CD4-positive, alpha-beta memory T cell (primary cell): ENCODE data around the gene SAMD11. TPM values are rescaled to one million over a fixed set of nuclear protein-coding genes. Genes with fewer than 3 reads are reported as not detected.

ENCODE experiments used
- CTCF ChIA-PET: fragments of 350-600 bp; sonication (Branson Sonifier 250); formaldehyde crosslinking; loops from one replicate; lab custom pipeline; 2021; ENCODE audit warnings: inconsistent platforms; ENCODE audit not compliant: partially characterized antibody; lab: Charles Lee
- POLR2A ChIA-PET: fragments of 350-600 bp; sonication (Branson Sonifier 250); formaldehyde crosslinking; loops from one replicate; lab custom pipeline; 2021; ENCODE audit not compliant: partially characterized antibody; lab: Charles Lee
- DNase-seq, 5 donors: peaks; one replicate each; pipeline versions ENCODE4 v3.0.0 to v3.0.0-alpha.2; 2020 to 2022; ENCODE audit warnings: mixed read lengths in 1 of 5
- H3K27ac ChIP-seq: one replicate; pipeline ENCODE4 v1.7.0; 2013; ENCODE audit warnings: low read depth, low read length
- H3K27me3 ChIP-seq: 2 replicates; pipeline ENCODE4 v1.7.0; 2013; ENCODE audit warnings: mild to moderate bottlenecking, low read length, moderate library complexity; ENCODE audit not compliant: insufficient read depth
- H3K36me3 ChIP-seq: 2 replicates; pipeline ENCODE4 v1.7.0; 2013; ENCODE audit warnings: mild to moderate bottlenecking, low read length, moderate library complexity; ENCODE audit not compliant: insufficient read depth
- H3K4me1 ChIP-seq: 2 replicates; pipeline ENCODE4 v1.7.0; 2013; ENCODE audit warnings: mild to moderate bottlenecking, low read length, moderate library complexity; ENCODE audit not compliant: insufficient read depth
- H3K4me3 ChIP-seq, 2 donors: one replicate each; pipeline ENCODE4 v1.7.0; 2013; ENCODE audit warnings: low read length in 2 of 2, mild to moderate bottlenecking in 1 of 2
- H3K9me3 ChIP-seq, 2 donors: one replicate each; pipeline ENCODE4 v1.7.0; 2013; ENCODE audit warnings: low read length in 2 of 2, control low read depth in 1 of 2; ENCODE audit not compliant: control insufficient read depth in 1 of 2
- H3K27ac Mint-ChIP-seq, 7 donors: one replicate each; pipeline ENCODE4 v1.8.0; 2020 to 2021; ENCODE audit warnings: mixed read lengths in 7 of 7, mild to moderate bottlenecking in 6 of 7, inconsistent platforms in 3 of 7, moderate library complexity in 3 of 7
- H3K27me3 Mint-ChIP-seq, 2 donors: one replicate each; pipeline ENCODE4 v1.8.0; 2020 to 2021; ENCODE audit warnings: mixed read lengths in 2 of 2
- H3K36me3 Mint-ChIP-seq, 2 donors: one replicate each; pipeline ENCODE4 v1.8.0; 2020 to 2021; ENCODE audit warnings: mixed read lengths in 2 of 2, inconsistent platforms in 1 of 2, mild to moderate bottlenecking in 1 of 2
- H3K4me1 Mint-ChIP-seq, 4 donors: one replicate each; pipeline ENCODE4 v1.8.0; 2020 to 2021; ENCODE audit warnings: mixed read lengths in 4 of 4, mild to moderate bottlenecking in 1 of 4
- H3K4me3 Mint-ChIP-seq, 8 donors: one replicate each; pipeline ENCODE4 v1.8.0; 2020 to 2021; ENCODE audit warnings: mixed read lengths in 8 of 8, mild to moderate bottlenecking in 7 of 8, moderate library complexity in 6 of 8, inconsistent platforms in 3 of 8
- H3K9me3 Mint-ChIP-seq, 8 donors: one replicate each; pipeline ENCODE4 v1.8.0; 2020 to 2021; ENCODE audit warnings: mixed read lengths in 8 of 8, mild to moderate bottlenecking in 5 of 8, inconsistent platforms in 3 of 8, moderate library complexity in 1 of 8
- intact Hi-C: fragments of 100-400 bp; cut with micrococcal nuclease; formaldehyde crosslinking; loops from one replicate; pipeline ENCODE4 v1.15.1; 2023
- polyA plus RNA-seq, 2 donors: library from polyadenylated mRNA; unstranded; fragments of 300-500 nt; fragmentation: Illumina TruSeq; gene quantifications; one replicate each; pipeline ENCODE4 v1.2.3, GENCODE V29; 2021
- total RNA-seq, 2 experiments: library from RNA; stranded (reverse); gene quantifications; one replicate each; pipeline ENCODE4 v1.2.3, GENCODE V29; 2021

The SAMD11 gene
- total and polyA plus RNA-seq, 4 experiments from 2014 or later, result 0.10 TPM; not detected in 3

DNA sequence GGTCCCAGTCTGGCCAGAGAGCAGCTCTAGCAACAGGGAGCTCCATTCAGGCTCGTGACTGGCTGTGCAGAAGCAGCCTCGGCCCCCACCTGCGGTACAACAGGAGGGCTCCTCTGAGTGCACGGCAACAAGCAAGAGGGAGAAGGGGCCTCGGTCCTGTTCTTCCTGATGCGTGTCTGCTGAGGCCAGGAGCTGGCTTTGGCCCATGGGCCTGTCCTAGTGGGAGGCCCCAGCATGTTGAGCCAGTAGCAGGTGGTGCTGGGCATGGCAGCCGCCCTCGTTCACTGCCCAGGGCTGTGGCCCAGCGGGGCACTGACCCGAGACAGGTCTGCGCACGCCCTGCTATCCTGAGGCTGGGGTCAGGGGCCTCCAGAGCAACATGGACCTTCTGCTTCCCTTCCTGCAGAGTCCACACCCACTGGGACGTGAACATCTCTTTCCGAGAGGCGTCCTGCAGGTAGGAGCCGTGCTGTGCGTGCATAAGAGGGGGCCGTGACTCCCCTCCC lies 7.0 kb downstream of the SAMD11 start:
- H3K4me3 ChIP-seq, result no peak overlapping the region
- H3K4me1 ChIP-seq, result peaks cover 4% of the 10 kb centered on the region
- H3K27ac Mint-ChIP-seq, result no peak overlapping the region
- no peak for DNase-seq
- H3K9me3 Mint-ChIP-seq, result no peaks in the 10 kb centered on the region
- ChIA-PET POLR2A (no interaction called here), CTCF (no interaction called here)
- H3K36me3 Mint-ChIP-seq, result no peaks in the 10 kb centered on the region
- peaks cover 12 to 24% of the 10 kb centered on the region in 2 donors for H3K27me3 Mint-ChIP-seq
- no peak overlapping the region for H3K27ac ChIP-seq
- H3K4me3 Mint-ChIP-seq, result no peak overlapping the region
- intact Hi-C loops, result no loop called here
- H3K36me3 ChIP-seq, result no peaks in the 10 kb centered on the region
- H3K4me1 Mint-ChIP-seq, result peaks cover 2 to 7% (median 4%) of the 10 kb centered on the region in 4 donors
- H3K9me3 ChIP-seq, result no peaks in the 10 kb centered on the region
- H3K27me3 ChIP-seq, result peaks cover 10% of the 10 kb centered on the region

- H3K36me3 Mint-ChIP-seq, result no peaks in the 10 kb centered on the region
- intact Hi-C loops, result no loop called here
- Histone ChIP-seq H3K9me3 (no peaks in the 10 kb centered on the region), H3K4me3 (no peak overlapping the region), H3K27ac (no peak overlapping the region), H3K36me3 (no peaks in the 10 kb centered on the region), H3K27me3 (peaks cover 1% of the 10 kb centered on the region), H3K4me1 (no peaks in the 10 kb centered on the region)
- no peaks in the 10 kb centered on the region for H3K9me3 Mint-ChIP-seq
- ChIA-PET CTCF (no interaction called here), POLR2A (interaction anchor here (1.2 kb wide), 1 partner anchor 11 kb away, joined by 4 read pairs; no protein-coding TSS in a partner anchor)
- no peak for DNase-seq
- H3K4me3 Mint-ChIP-seq, result no peak overlapping the region
- H3K4me1 Mint-ChIP-seq, result peaks cover 0 to 4% (median 4%) of the 10 kb centered on the region in 4 donors
- H3K27ac Mint-ChIP-seq, result no peak overlapping the region
- peaks cover 6 to 18% of the 10 kb centered on the region in 2 donors for H3K27me3 Mint-ChIP-seq
Observed at GRCh38 chr1:931380-932172, 7.9 kb downstream of the SAMD11 start.

DNA sequence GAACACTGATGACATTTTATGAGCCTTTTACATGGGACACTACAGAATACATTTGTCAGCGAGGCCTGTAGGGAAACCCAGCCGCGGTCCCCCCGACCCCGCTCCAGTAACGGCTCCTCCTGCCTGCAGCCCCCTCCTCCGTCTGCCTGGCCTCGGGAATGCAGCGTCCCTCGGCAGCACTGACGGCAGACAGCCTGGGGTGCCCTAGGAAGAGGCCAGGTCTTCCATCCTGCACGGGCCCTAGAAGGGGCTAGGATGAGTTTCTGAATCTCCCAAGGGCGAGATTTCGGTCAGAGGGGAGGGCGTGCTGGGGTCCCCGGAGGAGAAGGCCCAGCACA lies 8.4 kb downstream of the SAMD11 start:
- H3K4me3 Mint-ChIP-seq, result no peak overlapping the region

GRCh38 chr1:932776-933602 lies 9.3 kb downstream of the SAMD11 start:
- H3K36me3 Mint-ChIP-seq, result no peaks in the 10 kb centered on the region
- intact Hi-C loops, result no loop called here
- no peak for DNase-seq
- no peak overlapping the region for H3K4me3 ChIP-seq
- H3K36me3 ChIP-seq, result no peaks in the 10 kb centered on the region
- no peak overlapping the region for H3K27ac Mint-ChIP-seq
- H3K4me1 ChIP-seq, result no peaks in the 10 kb centered on the region
- ChIA-PET CTCF (no interaction called here), POLR2A (no interaction called here)
- H3K9me3 Mint-ChIP-seq, result no peaks in the 10 kb centered on the region
- no peak overlapping the region for H3K4me3 Mint-ChIP-seq
- no peaks in the 10 kb centered on the region for H3K9me3 ChIP-seq
- no peak overlapping the region for H3K27ac ChIP-seq
- H3K27me3 ChIP-seq, result no peaks in the 10 kb centered on the region
- H3K27me3 Mint-ChIP-seq, result peaks cover 3 to 12% of the 10 kb centered on the region in 2 donors
- peaks cover 0 to 4% (median 4%) of the 10 kb centered on the region in 4 donors for H3K4me1 Mint-ChIP-seq

More for the DNA sequence above, 8.4 kb downstream of the SAMD11 start:
- no peaks in the 10 kb centered on the region for H3K4me1 ChIP-seq
- H3K9me3 Mint-ChIP-seq, result no peaks in the 10 kb centered on the region
- intact Hi-C loops, result no loop called here
- no peak for DNase-seq
- no peak overlapping the region for H3K4me3 ChIP-seq
- no peaks in the 10 kb centered on the region for H3K36me3 ChIP-seq
- H3K9me3 ChIP-seq, result no peaks in the 10 kb centered on the region
- no peak overlapping the region for H3K27ac Mint-ChIP-seq
- peaks cover 0 to 4% (median 4%) of the 10 kb centered on the region in 4 donors for H3K4me1 Mint-ChIP-seq
- POLR2A ChIA-PET, result interaction anchor here (1.2 kb wide), 1 partner anchor 10 kb away, joined by 4 read pairs; no protein-coding TSS in a partner anchor
- peaks cover 3 to 15% of the 10 kb centered on the region in 2 donors for H3K27me3 Mint-ChIP-seq
- H3K27me3 ChIP-seq, result no peaks in the 10 kb centered on the region
- CTCF ChIA-PET, result no interaction called here
- H3K27ac ChIP-seq, result no peak overlapping the region
- H3K36me3 Mint-ChIP-seq, result no peaks in the 10 kb centered on the region

- CTCF ChIA-PET, result no interaction called here
- intact Hi-C loops, result no loop called here
- Histone ChIP-seq H3K27me3 (no peaks in the 10 kb centered on the region), H3K4me3 (no peak overlapping the region), H3K9me3 (no peaks in the 10 kb centered on the region), H3K27ac (no peak overlapping the region), H3K4me1 (no peaks in the 10 kb centered on the region), H3K36me3 (no peaks in the 10 kb centered on the region)
- no peak for DNase-seq
- no peak overlapping the region for H3K27ac Mint-ChIP-seq
- no peaks in the 10 kb centered on the region for H3K36me3 Mint-ChIP-seq
- peaks cover 3 to 13% of the 10 kb centered on the region in 2 donors for H3K27me3 Mint-ChIP-seq
- POLR2A ChIA-PET, result no interaction called here
- H3K9me3 Mint-ChIP-seq, result no peaks in the 10 kb centered on the region
- H3K4me3 Mint-ChIP-seq, result no peak overlapping the region
- peaks cover 0 to 4% (median 4%) of the 10 kb centered on the region in 4 donors for H3K4me1 Mint-ChIP-seq
Observed at GRCh38 chr1:933603-933940, 9.8 kb downstream of the SAMD11 start.

DNA sequence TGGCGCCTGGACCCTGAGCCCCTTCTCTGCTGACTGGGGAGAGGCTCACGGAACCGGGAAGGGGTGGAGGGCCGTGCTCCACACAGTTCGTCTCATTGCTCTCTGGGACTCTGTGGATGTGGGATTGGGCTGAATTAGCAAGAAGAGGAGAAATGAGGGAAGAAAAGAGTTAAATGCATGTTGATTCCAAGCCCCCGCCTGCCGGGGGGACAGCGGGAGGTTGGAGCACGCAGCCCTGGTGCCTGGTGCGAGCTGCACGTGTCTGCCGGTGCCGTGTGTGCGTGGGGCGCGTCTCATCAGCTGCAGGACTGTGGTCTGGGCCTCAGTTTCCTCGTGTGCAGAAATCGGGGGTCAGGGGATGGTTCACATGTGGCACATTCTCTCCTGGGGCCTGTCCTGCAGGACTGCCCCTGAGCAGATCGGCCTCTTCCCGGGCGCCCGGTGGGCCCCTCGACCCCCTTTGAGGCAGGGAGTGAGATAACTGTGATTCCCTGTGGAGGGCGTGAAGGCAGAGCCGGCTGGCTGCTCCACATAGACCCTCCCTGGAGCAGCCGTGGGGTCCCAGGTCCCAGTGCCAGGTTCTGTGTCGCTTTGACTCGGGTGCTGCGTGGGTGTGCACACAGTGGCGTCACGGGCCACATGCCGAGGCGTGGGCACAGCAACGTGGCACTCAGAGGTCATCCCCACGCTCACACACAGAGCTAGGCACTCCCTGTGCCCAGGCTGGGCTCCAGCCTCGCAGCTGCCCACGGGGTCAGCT lies 11.4 kb downstream of the SAMD11 start:
- H3K27ac Mint-ChIP-seq, result peak overlapping the region in 1 of 7 donors; percentile 22
- H3K9me3 Mint-ChIP-seq, result no peaks in the 10 kb centered on the region
- no peaks in the 10 kb centered on the region for H3K4me1 ChIP-seq
- peaks cover 0 to 4% (median 4%) of the 10 kb centered on the region in 4 donors for H3K4me1 Mint-ChIP-seq
- H3K36me3 Mint-ChIP-seq, result no peaks in the 10 kb centered on the region
- H3K27ac ChIP-seq, result no peak overlapping the region
- H3K9me3 ChIP-seq, result no peaks in the 10 kb centered on the region
- DNase-seq, result no peak
- ChIA-PET POLR2A (interaction anchor here (1.0 kb wide), 1 partner anchor 30 kb away, joined by 4 read pairs; no protein-coding TSS in a partner anchor), CTCF (no interaction called here)
- peaks cover 6 to 16% of the 10 kb centered on the region in 2 donors for H3K27me3 Mint-ChIP-seq
- H3K4me3 ChIP-seq, result no peak overlapping the region
- intact Hi-C loops, result no loop called here
- no peaks in the 10 kb centered on the region for H3K27me3 ChIP-seq
- H3K4me3 Mint-ChIP-seq, result peak overlapping the region in 2 of 8 donors; percentile 48 to 49
- H3K36me3 ChIP-seq, result no peaks in the 10 kb centered on the region
